GM19035 (cell line): ENCODE data around the gene HACD2.

Experiments
- ATAC-seq: cut with Tn5 transposase; IDR thresholded peaks from one replicate; pipeline ENCODE4 v1.9.1; 2021; ENCODE audit not compliant: unreplicated experiment

HACD2 gene

GRCh38 chr3:123571973-123572365, 12.9 kb downstream of the HACD2 start:
- no peak for ATAC-seq

GRCh38 chr3:123571264-123571972, 13.4 kb downstream of the HACD2 start:
- ATAC-seq: no peak

- no peak for ATAC-seq
Observed at GRCh38 chr3:123568875-123569274, 16.0 kb downstream of the HACD2 start.

GRCh38 chr3:123568034-123568433, 16.8 kb downstream of the HACD2 start:
- ATAC-seq: no peak

- ATAC-seq: no peak
Observed at GRCh38 chr3:123564056-123564455, 20.8 kb downstream of the HACD2 start.

- no peak for ATAC-seq
Observed at GRCh38 chr3:123562547-123562946, 22.3 kb downstream of the HACD2 start.

- no peak for ATAC-seq
Observed at GRCh38 chr3:123561188-123561587, 23.7 kb downstream of the HACD2 start.

- no peak for ATAC-seq
Observed at GRCh38 chr3:123559040-123559861, 25.6 kb downstream of the HACD2 start.

GRCh38 chr3:123553536-123553935, 31.3 kb downstream of the HACD2 start:
- no peak for ATAC-seq

- no peak for ATAC-seq
Observed at GRCh38 chr3:123552768-123553167, 32.1 kb downstream of the HACD2 start.

- ATAC-seq: no peak
Observed at GRCh38 chr3:123552095-123552714, 32.6 kb downstream of the HACD2 start.

GRCh38 chr3:123547881-123548519, 36.9 kb downstream of the HACD2 start:
- no peak for ATAC-seq

- ATAC-seq: no peak
Observed at GRCh38 chr3:123546133-123546755, 38.6 kb downstream of the HACD2 start.

- ATAC-seq: no peak
Observed at GRCh38 chr3:123543950-123544349, 40.9 kb downstream of the HACD2 start.

GRCh38 chr3:123540285-123540684, 44.6 kb downstream of the HACD2 start:
- no peak for ATAC-seq

GRCh38 chr3:123536153-123536895, 48.5 kb downstream of the HACD2 start:
- ATAC-seq: peak; percentile 62

GRCh38 chr3:123535580-123535979, 49.3 kb downstream of the HACD2 start:
- no peak for ATAC-seq

- ATAC-seq: no peak
Observed at GRCh38 chr3:123534264-123534663, 50.6 kb downstream of the HACD2 start.

GRCh38 chr3:123533554-123534159, 51.2 kb downstream of the HACD2 start:
- no peak for ATAC-seq

GRCh38 chr3:123528130-123528529, 56.7 kb downstream of the HACD2 start:
- ATAC-seq: no peak
